Measurements from ENCODE around the gene KDM7A. TPM values are rescaled to one million over a fixed set of nuclear protein-coding genes. Genes with fewer than 3 reads are reported as not detected.

The KDM7A gene
- total RNA-seq, 1 experiment from 2014 or later = 1.2 TPM

DNA sequence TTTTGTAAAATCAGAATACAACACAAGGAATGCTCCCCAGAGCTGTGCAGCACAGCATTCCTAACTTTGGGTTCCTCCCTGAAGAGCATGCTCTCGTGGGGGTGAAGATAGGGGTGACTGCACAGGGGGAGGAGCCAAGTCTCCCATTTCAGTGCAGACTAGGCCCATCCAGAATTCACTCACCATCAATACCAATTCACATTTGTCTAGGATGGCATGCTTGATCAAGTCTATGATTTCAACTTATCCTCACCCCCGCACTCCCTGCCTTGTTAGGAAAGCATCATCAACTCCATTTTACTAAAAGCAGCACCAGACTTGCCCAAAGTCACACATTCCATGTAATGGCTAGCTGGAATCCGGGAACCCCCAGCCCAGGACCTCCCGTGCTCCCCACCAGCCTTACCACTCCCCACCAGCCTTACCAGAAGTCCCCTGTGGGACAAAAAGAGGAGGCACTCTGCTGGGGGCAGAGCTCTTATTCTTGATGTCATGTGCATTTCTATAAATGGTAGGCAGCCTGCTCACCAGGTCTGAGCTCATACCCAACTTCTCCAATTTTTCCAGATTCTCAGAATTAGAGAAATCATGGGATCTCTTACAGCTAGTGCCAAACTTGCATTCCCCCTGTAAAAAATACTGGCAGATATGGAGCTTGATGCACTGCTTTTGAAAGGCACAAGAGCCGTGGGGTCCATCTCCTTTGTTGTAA, 120.2 kb downstream of the KDM7A start:
- H3K4me1 ChIP-seq (replicated peaks) = peaks cover 21% of the 10 kb centered on the region
- H3K9me3 ChIP-seq (replicated peaks) = no peaks in the 10 kb centered on the region
- no peaks in the 10 kb centered on the region for H3K27me3 ChIP-seq (replicated peaks)
- no peak overlapping the region for H3K4me3 ChIP-seq
- no peak overlapping the region for H3K27ac ChIP-seq
- peaks cover 11% of the 10 kb centered on the region for H3K36me3 ChIP-seq
- peak in 1 of 2 experiments; percentile 20 for DNase-seq (ENCODE audit: low read depth in 1 of 2, low spot score in 2 of 2)

GRCh38 chr7:140055833-140056232, 121.0 kb downstream of the KDM7A start:
- H3K9me3 ChIP-seq (replicated peaks) = no peaks in the 10 kb centered on the region
- peaks cover 12% of the 10 kb centered on the region for H3K36me3 ChIP-seq
- no peak overlapping the region for H3K27ac ChIP-seq
- H3K27me3 ChIP-seq (replicated peaks) = no peaks in the 10 kb centered on the region
- no peak overlapping the region for H3K4me3 ChIP-seq
- H3K4me1 ChIP-seq (replicated peaks) = peaks cover 14% of the 10 kb centered on the region
- peak in 1 of 2 experiments; percentile 16 for DNase-seq (ENCODE audit: low read depth in 1 of 2, low spot score in 2 of 2)

GRCh38 chr7:140054751-140055150, 122.0 kb downstream of the KDM7A start:
- H3K27ac ChIP-seq = no peak overlapping the region
- no peaks in the 10 kb centered on the region for H3K9me3 ChIP-seq (replicated peaks)
- no peak overlapping the region for H3K4me3 ChIP-seq
- peaks cover 12% of the 10 kb centered on the region for H3K36me3 ChIP-seq
- DNase-seq (ENCODE audit: low read depth in 1 of 2, low spot score in 2 of 2) = peak in 1 of 2 experiments; percentile 22
- peaks cover 15% of the 10 kb centered on the region for H3K4me1 ChIP-seq (replicated peaks)
- H3K27me3 ChIP-seq (replicated peaks) = no peaks in the 10 kb centered on the region

- H3K4me1 ChIP-seq (replicated peaks) = peaks cover 11% of the 10 kb centered on the region
- no peaks in the 10 kb centered on the region for H3K27me3 ChIP-seq (replicated peaks)
- no peak for DNase-seq (ENCODE audit: low read depth in 1 of 2, low spot score in 2 of 2)
- no peak overlapping the region for H3K4me3 ChIP-seq
- H3K27ac ChIP-seq = no peak overlapping the region
- H3K9me3 ChIP-seq (replicated peaks) = no peaks in the 10 kb centered on the region
- H3K36me3 ChIP-seq = peaks cover 12% of the 10 kb centered on the region
These were observed 122.8 kb downstream of the KDM7A start for GRCh38 chr7:140053812-140054539.

DNA sequence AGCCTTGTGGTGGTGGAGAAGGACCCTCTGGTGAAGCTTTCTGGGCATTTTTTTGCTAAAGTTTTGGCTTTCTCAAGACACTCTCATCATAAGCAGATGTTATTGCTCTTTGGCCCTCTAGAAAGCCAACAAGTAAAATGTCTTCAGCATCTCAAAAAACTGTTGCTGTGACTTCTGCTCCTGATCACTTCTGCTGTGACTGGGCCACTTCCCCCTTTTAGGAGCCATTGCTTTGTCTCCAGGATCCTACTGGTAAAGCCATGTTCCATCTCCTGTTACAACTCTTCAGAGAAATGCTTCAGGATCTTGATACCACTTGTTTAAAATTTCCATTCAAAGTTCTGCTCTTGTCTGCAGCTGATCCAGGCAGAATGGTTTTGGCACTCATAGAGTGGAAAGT, 125.0 kb downstream of the KDM7A start:
- Histone ChIP-seq H3K36me3 (peaks cover 9% of the 10 kb centered on the region), H3K4me1 (replicated peaks) (peaks cover 10% of the 10 kb centered on the region), H3K9me3 (replicated peaks) (no peaks in the 10 kb centered on the region), H3K27ac (no peak overlapping the region), H3K4me3 (no peak overlapping the region), H3K27me3 (replicated peaks) (no peaks in the 10 kb centered on the region)
- no peak for DNase-seq (ENCODE audit: low read depth in 1 of 2, low spot score in 2 of 2)

DNA sequence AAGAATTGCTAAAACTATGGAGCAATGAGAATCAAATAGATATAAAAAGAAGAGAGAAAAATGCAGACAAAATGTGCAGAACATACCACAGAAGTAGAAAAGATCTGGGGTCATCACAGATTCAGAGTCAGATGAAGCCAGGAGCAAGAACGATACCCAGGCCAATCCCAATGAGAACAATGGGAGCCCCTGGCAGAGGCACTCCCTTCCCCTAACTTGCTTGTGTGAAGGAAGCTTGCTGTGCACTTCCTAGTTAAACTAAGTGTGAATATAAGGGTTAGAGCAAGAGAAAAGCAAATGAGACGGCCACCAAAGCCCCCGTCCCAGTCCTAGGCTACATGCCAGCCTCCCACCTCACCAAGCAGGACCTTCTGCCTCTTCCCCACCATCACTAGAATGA, 126.7 kb downstream of the KDM7A start:
- no peaks in the 10 kb centered on the region for H3K27me3 ChIP-seq (replicated peaks)
- H3K9me3 ChIP-seq (replicated peaks) = no peaks in the 10 kb centered on the region
- no peak overlapping the region for H3K4me3 ChIP-seq
- peaks cover 10% of the 10 kb centered on the region for H3K4me1 ChIP-seq (replicated peaks)
- H3K27ac ChIP-seq = no peak overlapping the region
- peaks cover 12% of the 10 kb centered on the region for H3K36me3 ChIP-seq
- no peak for DNase-seq (ENCODE audit: low read depth in 1 of 2, low spot score in 2 of 2)

DNA sequence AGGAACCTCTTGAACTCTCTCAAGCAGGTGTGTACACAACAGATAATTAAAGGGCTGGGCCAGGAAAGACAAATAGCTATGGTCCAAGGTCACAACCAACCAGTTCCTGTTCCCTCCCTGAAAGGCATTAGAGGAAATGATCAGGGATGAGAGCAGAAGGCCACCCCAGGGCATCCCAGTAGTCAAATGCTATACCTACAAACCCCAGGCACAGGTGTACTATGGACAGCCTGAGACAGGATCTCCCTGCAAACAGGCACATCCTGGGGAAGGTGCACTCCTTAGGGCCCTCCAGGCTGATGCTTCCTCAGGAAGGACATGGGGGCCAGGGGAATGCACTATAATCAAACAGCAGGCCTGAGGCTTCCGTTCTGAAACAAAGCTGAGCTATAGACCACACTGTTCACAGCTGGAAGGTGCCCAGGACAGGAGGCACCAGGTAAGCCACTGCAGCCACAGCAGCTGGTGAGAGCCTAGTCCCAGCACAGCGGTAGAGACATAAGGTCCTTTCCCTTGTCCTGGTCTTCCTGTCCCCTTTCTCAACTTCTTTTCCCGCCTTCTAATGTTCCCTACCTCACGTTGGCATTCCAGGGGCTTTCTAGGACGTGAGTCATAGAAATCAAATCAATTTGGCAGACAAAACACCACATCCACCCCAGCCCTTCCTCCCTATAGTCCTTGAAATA, 127.3 kb downstream of the KDM7A start:
- Histone ChIP-seq H3K4me1 (replicated peaks) (peaks cover 10% of the 10 kb centered on the region), H3K27me3 (replicated peaks) (no peaks in the 10 kb centered on the region), H3K9me3 (replicated peaks) (no peaks in the 10 kb centered on the region), H3K36me3 (peaks cover 12% of the 10 kb centered on the region), H3K4me3 (no peak overlapping the region), H3K27ac (no peak overlapping the region)
- DNase-seq (ENCODE audit: low read depth in 1 of 2, low spot score in 2 of 2) = peak in 1 of 2 experiments; percentile 23

GRCh38 chr7:140048989-140049338, 127.8 kb downstream of the KDM7A start:
- H3K36me3 ChIP-seq = peaks cover 12% of the 10 kb centered on the region
- DNase-seq (ENCODE audit: low read depth in 1 of 2, low spot score in 2 of 2) = no peak
- H3K4me3 ChIP-seq = no peak overlapping the region
- no peak overlapping the region for H3K27ac ChIP-seq
- no peaks in the 10 kb centered on the region for H3K27me3 ChIP-seq (replicated peaks)
- H3K9me3 ChIP-seq (replicated peaks) = no peaks in the 10 kb centered on the region
- H3K4me1 ChIP-seq (replicated peaks) = peaks cover 10% of the 10 kb centered on the region

DNA sequence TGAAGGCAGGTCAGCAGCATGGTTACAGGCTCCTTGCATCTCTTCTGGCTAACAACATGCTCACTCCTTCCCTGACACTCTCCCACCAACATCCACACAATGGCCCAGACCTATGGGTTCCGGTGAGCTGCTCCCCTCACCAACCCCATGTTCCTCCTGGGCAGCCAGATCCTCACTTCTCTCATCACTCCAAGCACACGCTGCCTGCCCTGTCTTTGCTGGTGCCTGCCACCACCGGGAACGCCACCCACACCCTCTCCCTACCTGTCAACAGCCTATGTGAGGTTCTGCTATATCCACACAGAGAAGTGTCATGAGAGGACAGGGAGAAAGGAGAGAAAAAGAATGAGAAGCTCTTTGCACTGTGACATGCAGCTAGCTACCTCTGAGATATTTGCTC, 128.6 kb downstream of the KDM7A start:
- H3K9me3 ChIP-seq (replicated peaks) = no peaks in the 10 kb centered on the region
- H3K36me3 ChIP-seq = peaks cover 11% of the 10 kb centered on the region
- no peaks in the 10 kb centered on the region for H3K27me3 ChIP-seq (replicated peaks)
- no peak overlapping the region for H3K27ac ChIP-seq
- no peak overlapping the region for H3K4me3 ChIP-seq
- no peak for DNase-seq (ENCODE audit: low read depth in 1 of 2, low spot score in 2 of 2)
- peaks cover 10% of the 10 kb centered on the region for H3K4me1 ChIP-seq (replicated peaks)

- Histone ChIP-seq H3K36me3 (peaks cover 8% of the 10 kb centered on the region), H3K27me3 (replicated peaks) (no peaks in the 10 kb centered on the region), H3K4me3 (no peak overlapping the region), H3K9me3 (replicated peaks) (no peaks in the 10 kb centered on the region), H3K27ac (no peak overlapping the region), H3K4me1 (replicated peaks) (peaks cover 10% of the 10 kb centered on the region)
- no peak for DNase-seq (ENCODE audit: low read depth in 1 of 2, low spot score in 2 of 2)
These were observed 129.6 kb downstream of the KDM7A start for GRCh38 chr7:140047197-140047596.

GRCh38 chr7:140045697-140046096, 131.1 kb downstream of the KDM7A start:
- Histone ChIP-seq H3K4me1 (replicated peaks) (peaks cover 10% of the 10 kb centered on the region), H3K9me3 (replicated peaks) (no peaks in the 10 kb centered on the region), H3K27ac (no peak overlapping the region), H3K4me3 (no peak overlapping the region), H3K36me3 (peaks cover 11% of the 10 kb centered on the region; the same call in 1 of the 2 replicates), H3K27me3 (replicated peaks) (no peaks in the 10 kb centered on the region)
- no peak for DNase-seq (ENCODE audit: low read depth in 1 of 2, low spot score in 2 of 2)

DNA sequence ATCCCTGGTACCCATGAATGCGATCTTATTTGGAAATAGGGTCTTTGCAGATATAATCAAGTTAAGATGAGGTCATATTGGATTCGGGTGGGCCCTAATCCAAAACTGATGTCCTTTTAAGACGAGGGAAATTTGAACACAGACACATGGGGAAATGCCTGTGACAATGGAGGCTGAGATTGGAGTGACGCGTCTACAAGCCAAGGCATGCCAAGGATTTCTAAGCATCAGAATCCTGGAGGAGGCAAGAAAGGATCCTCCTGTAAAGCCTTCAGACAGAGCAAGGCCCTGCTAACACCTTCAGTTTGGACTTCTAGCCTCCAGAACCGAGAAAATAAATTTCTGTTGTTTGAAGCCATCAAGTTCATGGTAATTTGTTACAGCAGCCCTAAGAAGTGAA, 132.5 kb downstream of the KDM7A start:
- no peaks in the 10 kb centered on the region for H3K9me3 ChIP-seq (replicated peaks)
- no peak for DNase-seq (ENCODE audit: low read depth in 1 of 2, low spot score in 2 of 2)
- no peaks in the 10 kb centered on the region for H3K4me1 ChIP-seq (replicated peaks)

GRCh38 chr7:140042386-140042670, 134.5 kb downstream of the KDM7A start:
- Histone ChIP-seq H3K27me3 (replicated peaks) (no peaks in the 10 kb centered on the region), H3K27ac (no peak overlapping the region), H3K36me3 (peaks cover 24% of the 10 kb centered on the region), H3K4me1 (replicated peaks) (no peaks in the 10 kb centered on the region), H3K4me3 (no peak overlapping the region), H3K9me3 (replicated peaks) (no peaks in the 10 kb centered on the region)
- no peak for DNase-seq (ENCODE audit: low read depth in 1 of 2, low spot score in 2 of 2)

More for the DNA sequence above, 132.5 kb downstream of the KDM7A start:
- H3K27me3 ChIP-seq (replicated peaks) = no peaks in the 10 kb centered on the region
- peaks cover 12% of the 10 kb centered on the region for H3K36me3 ChIP-seq
- no peak overlapping the region for H3K27ac ChIP-seq
- no peak overlapping the region for H3K4me3 ChIP-seq
